ENCODE results near the gene RNF150.

RNF150 gene

DNA sequence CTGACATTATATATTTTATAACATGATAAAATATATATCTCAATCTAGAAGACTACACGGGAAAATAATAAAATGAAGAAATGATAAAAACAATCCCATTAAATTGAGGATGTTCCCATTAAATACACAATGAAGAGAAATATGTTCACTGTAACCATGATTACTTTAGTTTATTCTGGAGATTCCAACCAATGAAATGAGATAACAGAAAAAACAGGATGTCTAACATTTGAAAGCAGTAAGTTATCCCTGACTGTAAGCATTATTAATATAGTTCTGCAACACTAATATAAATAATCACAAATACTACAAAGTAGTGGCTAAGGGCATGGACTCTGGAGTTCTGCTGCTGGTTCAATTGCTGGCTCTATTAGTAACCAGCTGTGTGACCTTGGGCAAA, 169.4 kb downstream of the RNF150 start:
- H3K27ac Mint-ChIP-seq, result no peak overlapping the region
- DNase-seq, result no peak
- no peaks in the 10 kb centered on the region for H3K36me3 Mint-ChIP-seq (ENCODE audit: low read depth)
- H3K27me3 Mint-ChIP-seq (ENCODE audit: low read depth, poor library complexity), result no peaks in the 10 kb centered on the region
- TF ChIP-seq, protein P1, sequence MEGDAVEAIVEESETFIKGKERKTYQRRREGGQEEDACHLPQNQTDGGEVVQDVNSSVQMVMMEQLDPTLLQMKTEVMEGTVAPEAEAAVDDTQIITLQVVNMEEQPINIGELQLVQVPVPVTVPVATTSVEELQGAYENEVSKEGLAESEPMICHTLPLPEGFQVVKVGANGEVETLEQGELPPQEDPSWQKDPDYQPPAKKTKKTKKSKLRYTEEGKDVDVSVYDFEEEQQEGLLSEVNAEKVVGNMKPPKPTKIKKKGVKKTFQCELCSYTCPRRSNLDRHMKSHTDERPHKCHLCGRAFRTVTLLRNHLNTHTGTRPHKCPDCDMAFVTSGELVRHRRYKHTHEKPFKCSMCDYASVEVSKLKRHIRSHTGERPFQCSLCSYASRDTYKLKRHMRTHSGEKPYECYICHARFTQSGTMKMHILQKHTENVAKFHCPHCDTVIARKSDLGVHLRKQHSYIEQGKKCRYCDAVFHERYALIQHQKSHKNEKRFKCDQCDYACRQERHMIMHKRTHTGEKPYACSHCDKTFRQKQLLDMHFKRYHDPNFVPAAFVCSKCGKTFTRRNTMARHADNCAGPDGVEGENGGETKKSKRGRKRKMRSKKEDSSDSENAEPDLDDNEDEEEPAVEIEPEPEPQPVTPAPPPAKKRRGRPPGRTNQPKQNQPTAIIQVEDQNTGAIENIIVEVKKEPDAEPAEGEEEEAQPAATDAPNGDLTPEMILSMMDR (IDR thresholded peaks at IDR 0.05), result no peak
- no peak overlapping the region for H3K4me3 Mint-ChIP-seq
- H3K4me1 Mint-ChIP-seq, result no peaks in the 10 kb centered on the region
- no peaks in the 10 kb centered on the region for H3K9me3 Mint-ChIP-seq

DNA sequence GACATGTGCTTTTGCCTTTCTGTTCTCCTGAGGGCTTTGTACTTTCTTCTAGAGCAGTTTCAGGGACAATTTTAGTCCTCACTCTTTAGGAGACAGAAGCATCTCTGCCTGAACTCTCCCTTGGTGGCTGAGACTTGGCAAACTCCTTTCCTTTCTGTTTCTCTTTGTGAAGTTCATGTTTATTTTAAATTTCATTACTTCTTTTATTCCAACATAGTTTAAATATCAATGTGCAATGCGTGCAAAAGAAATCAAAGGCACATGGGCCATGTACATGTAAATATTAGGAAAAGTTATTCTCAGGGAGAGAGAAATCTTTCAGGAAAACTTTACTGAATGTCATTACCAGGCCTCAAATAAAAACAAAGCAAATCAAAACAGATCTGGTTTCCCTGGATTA, 177.6 kb downstream of the RNF150 start:
- peaks cover 6% of the 10 kb centered on the region for H3K36me3 Mint-ChIP-seq (ENCODE audit: low read depth)
- H3K9me3 Mint-ChIP-seq, result peaks cover 6% of the 10 kb centered on the region
- TF ChIP-seq, protein P1 (IDR thresholded peaks at IDR 0.05), result no peak
- H3K4me3 Mint-ChIP-seq, result no peak overlapping the region
- DNase-seq, result no peak
- H3K4me1 Mint-ChIP-seq, result no peaks in the 10 kb centered on the region
- no peak overlapping the region for H3K27ac Mint-ChIP-seq
- no peaks in the 10 kb centered on the region for H3K27me3 Mint-ChIP-seq (ENCODE audit: low read depth, poor library complexity)

GRCh38 chr4:140952717-140953116, 180.6 kb downstream of the RNF150 start:
- no peak for DNase-seq
- no peak overlapping the region for H3K27ac Mint-ChIP-seq
- no peaks in the 10 kb centered on the region for H3K27me3 Mint-ChIP-seq (ENCODE audit: low read depth, poor library complexity)
- TF ChIP-seq, protein P1 (IDR thresholded peaks at IDR 0.05), result no peak
- no peak overlapping the region for H3K4me3 Mint-ChIP-seq
- peaks cover 6% of the 10 kb centered on the region for H3K9me3 Mint-ChIP-seq
- H3K4me1 Mint-ChIP-seq, result no peaks in the 10 kb centered on the region
- peaks cover 6% of the 10 kb centered on the region for H3K36me3 Mint-ChIP-seq (ENCODE audit: low read depth)

- Mint-ChIP-seq H3K27ac (no peak overlapping the region), H3K36me3 (ENCODE audit: low read depth) (no peaks in the 10 kb centered on the region), H3K9me3 (no peaks in the 10 kb centered on the region), H3K4me1 (no peaks in the 10 kb centered on the region), H3K27me3 (ENCODE audit: low read depth, poor library complexity) (no peaks in the 10 kb centered on the region), H3K4me3 (no peak overlapping the region)
- DNase-seq, result no peak
- TF ChIP-seq, protein P1 (IDR thresholded peaks at IDR 0.05), result no peak
These were observed 185.8 kb downstream of the RNF150 start for GRCh38 chr4:140947506-140947905.

GRCh38 chr4:140945106-140945505, 188.2 kb downstream of the RNF150 start:
- H3K36me3 Mint-ChIP-seq (ENCODE audit: low read depth), result no peaks in the 10 kb centered on the region
- no peak overlapping the region for H3K27ac Mint-ChIP-seq
- H3K4me3 Mint-ChIP-seq, result no peak overlapping the region
- DNase-seq, result no peak
- no peaks in the 10 kb centered on the region for H3K27me3 Mint-ChIP-seq (ENCODE audit: low read depth, poor library complexity)
- no peaks in the 10 kb centered on the region for H3K9me3 Mint-ChIP-seq
- TF ChIP-seq, protein P1 (IDR thresholded peaks at IDR 0.05), result no peak
- H3K4me1 Mint-ChIP-seq, result no peaks in the 10 kb centered on the region

DNA sequence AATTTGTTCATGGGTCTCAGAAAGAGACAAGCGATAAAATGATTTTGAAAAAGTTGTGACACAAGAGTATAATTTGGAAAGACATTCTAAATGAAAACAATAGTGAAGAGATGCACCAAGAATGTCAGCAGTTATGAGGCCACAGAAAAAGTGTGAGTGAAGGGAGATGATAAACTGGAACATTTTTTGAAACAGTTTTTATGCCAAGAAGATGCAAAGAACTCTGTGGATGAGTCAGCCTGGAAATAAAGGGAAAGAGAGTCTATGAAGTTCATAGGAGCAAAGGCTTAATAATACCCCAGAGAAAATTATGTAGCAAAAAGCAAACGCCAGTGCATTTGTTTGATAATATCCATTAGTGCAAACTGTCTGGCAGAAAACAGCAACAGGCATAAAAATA, 188.7 kb downstream of the RNF150 start:
- H3K27me3 Mint-ChIP-seq (ENCODE audit: low read depth, poor library complexity), result no peaks in the 10 kb centered on the region
- no peaks in the 10 kb centered on the region for H3K4me1 Mint-ChIP-seq
- no peaks in the 10 kb centered on the region for H3K9me3 Mint-ChIP-seq
- H3K4me3 Mint-ChIP-seq, result no peak overlapping the region
- TF ChIP-seq, protein P1 (IDR thresholded peaks at IDR 0.05), result no peak
- no peak overlapping the region for H3K27ac Mint-ChIP-seq
- no peak for DNase-seq
- H3K36me3 Mint-ChIP-seq (ENCODE audit: low read depth), result no peaks in the 10 kb centered on the region
